OCI-LY7 (cell line): ENCODE data around the gene EFCAB11. TPM values are rescaled to one million over a fixed set of nuclear protein-coding genes. Genes with fewer than 3 reads are reported as not detected.

Source experiments
- BruUV-seq: library from RNA; stranded (reverse); fragments of 400-500 nt; replicated peaks from 2 replicates; lab custom pipeline; 2021; lab: Mats Ljungman, UMichigan
- CTCF ChIA-PET: fragments of 300-600 bp; sonication (Branson Sonifier 250); formaldehyde crosslinking; loops from one replicate; lab custom pipeline; 2022; ENCODE audit warnings: antibody characterized with exemption; ENCODE audit not compliant: unreplicated experiment; lab: Charles Lee
- POLR2A ChIA-PET: fragments of 300-600 bp; sonication (Branson Sonifier 250); formaldehyde crosslinking; loops from one replicate; lab custom pipeline; 2022; ENCODE audit warnings: antibody characterized with exemption; lab: Charles Lee
- DNase-seq: peaks from one replicate; pipeline ENCODE4 v3.0.0-alpha.2; 2015; ENCODE audit warnings: low spot score
- H2AFZ ChIP-seq: fragments of 200-600 bp; sonication (generic), shearing (Covaris generic); 2 replicates; pipeline ENCODE4 v1.6.1; 2014; ENCODE audit warnings: mild to moderate bottlenecking, antibody characterized with exemption, low read length, moderate library complexity
- H3K27ac ChIP-seq: fragments of 200-600 bp; sonication (generic); 2 replicates; pipeline ENCODE4 v1.5.1; 2014; ENCODE audit warnings: mixed run types, low read depth, mild to moderate bottlenecking, moderate library complexity, low read length, inconsistent platforms; ENCODE audit not compliant: poor library complexity, severe bottlenecking
- H3K36me3 ChIP-seq: fragments of 200-600 bp; sonication (generic); 2 replicates; pipeline ENCODE4 v1.6.1; 2014; ENCODE audit warnings: mild to moderate bottlenecking, antibody characterized with exemption, low read length, moderate library complexity, mixed read lengths; ENCODE audit not compliant: insufficient read depth
- H3K4me1 ChIP-seq: fragments of 200-600 bp; sonication (generic); 2 replicates; pipeline ENCODE4 v1.5.1; 2014; ENCODE audit warnings: mild to moderate bottlenecking, low read length; ENCODE audit not compliant: insufficient read depth, poor library complexity, severe bottlenecking
- H3K4me2 ChIP-seq: fragments of 200-600 bp; sonication (generic); 2 replicates; pipeline ENCODE4 v1.6.1; 2014; ENCODE audit warnings: mild to moderate bottlenecking, low read length
- H3K4me3 ChIP-seq: fragments of 200-600 bp; sonication (generic); 2 replicates; pipeline ENCODE4 v1.5.1; 2014; ENCODE audit warnings: mild to moderate bottlenecking, low read depth, low read length; ENCODE audit not compliant: poor library complexity, severe bottlenecking
- H3K79me2 ChIP-seq: fragments of 200-600 bp; sonication (generic); 2 replicates; pipeline ENCODE4 v1.6.1; 2016; ENCODE audit warnings: low read depth, mild to moderate bottlenecking, low read length, moderate library complexity, mixed read lengths; ENCODE audit not compliant: insufficient read depth
- H3K9me2 ChIP-seq: fragments of 200-600 bp; sonication (generic); 2 replicates; pipeline ENCODE4 v1.6.1; 2016; ENCODE audit warnings: mild to moderate bottlenecking, low read length, mixed read lengths; ENCODE audit not compliant: insufficient read depth
- H3K9me3 ChIP-seq: fragments of 200-600 bp; sonication (generic); 2 replicates; pipeline ENCODE4 v1.6.1; 2014; ENCODE audit warnings: mild to moderate bottlenecking, mixed run types, low read length, mixed read lengths
- H4K20me1 ChIP-seq: fragments of 200-600 bp; sonication (generic); 2 replicates; pipeline ENCODE4 v1.6.1; 2014; ENCODE audit warnings: mild to moderate bottlenecking, antibody characterized with exemption, low read length, moderate library complexity, mixed read lengths; ENCODE audit not compliant: insufficient read depth
- CTCF ChIP-seq: fragments of 200-600 bp; sonication (generic); conservative IDR thresholded peaks from 2 replicates; pipeline ENCODE4 v1.5.1; 2014; ENCODE audit warnings: mild to moderate bottlenecking, antibody characterized with exemption, low read length, moderate library complexity, mixed read lengths
- EZH2phosphoT487 ChIP-seq: fragments of 200-600 bp; sonication (generic); IDR thresholded peaks from 2 replicates; pipeline ENCODE4 v1.6.1; 2018; ENCODE audit warnings: low read depth, borderline replicate concordance, mild to moderate bottlenecking, mixed run types, antibody characterized with exemption, low read length, moderate library complexity, mixed read lengths
- intact Hi-C: fragments of 100-400 bp; cut with micrococcal nuclease; formaldehyde crosslinking; loops from one replicate; pipeline ENCODE4 v1.10.0; 2022; ENCODE audit not compliant: unreplicated experiment
- total RNA-seq, 2 experiments: library from RNA; depleted of rRNA in 1 of 2; stranded (reverse); fragments of >200 nt in 1 of 2; shearing (Covaris generic) in 1 of 2; gene quantifications; 2 replicates each; pipeline ENCODE4 v1.2.3, GENCODE V29; 2014 to 2022

EFCAB11 gene
- total RNA-seq, 2 experiments from 2014 or later = 9.3 to 29.5 TPM

- Histone ChIP-seq H3K4me3 (no peak overlapping the region), H2AFZ (no peak overlapping the region), H3K4me1 (peaks cover 3% of the 10 kb centered on the region), H3K79me2 (no peaks in the 10 kb centered on the region), H3K36me3 (no peaks in the 10 kb centered on the region; the same call in 1 of the 2 replicates), H3K27ac (no peak overlapping the region), H4K20me1 (no peaks in the 10 kb centered on the region), H3K9me3 (no peaks in the 10 kb centered on the region), H3K9me2 (no peaks in the 10 kb centered on the region), H3K4me2 (no peak overlapping the region)
- intact Hi-C loops = no loop called here
- POLR2A ChIA-PET = interaction anchor here (0.6 to 1.1 kb wide), 3 partner anchors 9 to 109 kb away, joined by 3 to 5 read pairs (median 3); no protein-coding TSS in a partner anchor
- CTCF ChIA-PET = no interaction called here
- BruUV-seq = no TSS peak
- DNase-seq = no peak
- no peak for TF ChIP-seq EZH2phosphoT487
- no peak for TF ChIP-seq CTCF
These were observed 63.9 kb downstream of the EFCAB11 start for GRCh38 chr14:89890589-89890988.

GRCh38 chr14:89889626-89890025, 64.9 kb downstream of the EFCAB11 start:
- intact Hi-C loops = no loop called here
- Histone ChIP-seq H2AFZ (no peak overlapping the region), H3K79me2 (no peaks in the 10 kb centered on the region), H3K9me2 (no peaks in the 10 kb centered on the region), H3K27ac (no peak overlapping the region), H3K4me3 (no peak overlapping the region), H3K36me3 (no peaks in the 10 kb centered on the region; the same call in 1 of the 2 replicates), H3K4me2 (no peak overlapping the region), H3K4me1 (peaks cover 8% of the 10 kb centered on the region), H4K20me1 (no peaks in the 10 kb centered on the region), H3K9me3 (no peaks in the 10 kb centered on the region)
- ChIA-PET POLR2A (interaction anchor here (0.9 kb wide), 1 partner anchor 11 kb away, joined by 5 read pairs; no protein-coding TSS in a partner anchor), CTCF (no interaction called here)
- no peak for DNase-seq
- TF ChIP-seq EZH2phosphoT487 (no peak), CTCF (no peak)
- no TSS peak for BruUV-seq

- Histone ChIP-seq H3K79me2 (no peaks in the 10 kb centered on the region), H3K4me3 (no peak overlapping the region), H3K4me2 (no peak overlapping the region), H3K9me3 (peaks cover 7% of the 10 kb centered on the region; the same call in 1 of the 2 replicates), H3K27ac (no peak overlapping the region), H3K9me2 (no peaks in the 10 kb centered on the region), H2AFZ (no peak overlapping the region), H4K20me1 (no peaks in the 10 kb centered on the region), H3K4me1 (peaks cover 54% of the 10 kb centered on the region), H3K36me3 (peaks cover 6% of the 10 kb centered on the region)
- CTCF ChIA-PET = no interaction called here
- TF ChIP-seq CTCF = no peak
- no peak for TF ChIP-seq EZH2phosphoT487
- POLR2A ChIA-PET = interaction anchor here (1.5 kb wide), 1 partner anchor 18 kb away, joined by 3 read pairs; no protein-coding TSS in a partner anchor
- DNase-seq = peak; percentile 8
- intact Hi-C loops = no loop called here
- BruUV-seq = no TSS peak
These were observed 69.8 kb downstream of the EFCAB11 start for GRCh38 chr14:89884761-89885160.
